AG10803 (cell line): ENCODE results near the gene EPN1.

Source experiments
- DNase-seq: peaks from one replicate; pipeline ENCODE4 v3.0.0; 2010; ENCODE audit warnings: low read depth
- H3K4me3 ChIP-seq: 2 replicates; pipeline ENCODE4 v1.5.1; 2011; ENCODE audit warnings: mild to moderate bottlenecking, low read length, control low read depth
- TF ChIP-seq, protein P1 (sequence below): conservative IDR thresholded peaks from 2 replicates; pipeline ENCODE4 v1.5.1; 2011; ENCODE audit warnings: mild to moderate bottlenecking, low read length, control low read depth, inconsistent platforms

The EPN1 gene

DNA sequence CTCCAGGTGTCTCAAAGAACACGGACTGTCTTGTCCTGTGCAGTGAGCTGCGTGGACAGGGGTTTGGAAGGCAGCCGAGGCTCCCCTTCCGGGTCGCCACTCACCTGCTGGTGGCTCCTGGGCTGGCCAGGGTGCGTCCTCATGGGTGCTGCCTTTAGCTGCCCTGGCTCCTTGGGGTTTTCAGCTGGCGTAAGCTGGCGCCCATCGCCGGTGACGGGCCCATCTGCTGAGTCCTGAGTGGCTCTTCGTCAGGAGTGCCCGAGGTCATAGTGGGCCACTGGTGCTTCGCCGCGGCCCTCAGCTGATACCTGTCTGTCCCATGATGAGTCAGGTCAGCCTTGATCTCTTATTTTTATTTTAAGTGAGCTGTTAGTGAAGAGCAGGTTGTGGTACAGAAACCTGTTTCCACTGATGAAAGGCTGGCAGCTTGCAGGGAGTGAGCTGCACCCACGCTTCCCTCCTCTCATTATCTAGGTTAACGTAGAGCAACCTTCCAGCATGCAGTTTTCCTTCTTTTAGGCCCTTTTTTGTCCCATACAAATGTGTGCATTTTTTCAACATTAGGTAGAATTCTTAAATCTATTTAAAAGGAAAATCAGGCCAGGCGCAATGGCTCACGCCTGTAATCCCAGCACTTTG lies 18.4 kb downstream of the EPN1 start:
- DNase-seq: no peak
- H3K4me3 ChIP-seq: no peak overlapping the region
- TF ChIP-seq, protein P1, sequence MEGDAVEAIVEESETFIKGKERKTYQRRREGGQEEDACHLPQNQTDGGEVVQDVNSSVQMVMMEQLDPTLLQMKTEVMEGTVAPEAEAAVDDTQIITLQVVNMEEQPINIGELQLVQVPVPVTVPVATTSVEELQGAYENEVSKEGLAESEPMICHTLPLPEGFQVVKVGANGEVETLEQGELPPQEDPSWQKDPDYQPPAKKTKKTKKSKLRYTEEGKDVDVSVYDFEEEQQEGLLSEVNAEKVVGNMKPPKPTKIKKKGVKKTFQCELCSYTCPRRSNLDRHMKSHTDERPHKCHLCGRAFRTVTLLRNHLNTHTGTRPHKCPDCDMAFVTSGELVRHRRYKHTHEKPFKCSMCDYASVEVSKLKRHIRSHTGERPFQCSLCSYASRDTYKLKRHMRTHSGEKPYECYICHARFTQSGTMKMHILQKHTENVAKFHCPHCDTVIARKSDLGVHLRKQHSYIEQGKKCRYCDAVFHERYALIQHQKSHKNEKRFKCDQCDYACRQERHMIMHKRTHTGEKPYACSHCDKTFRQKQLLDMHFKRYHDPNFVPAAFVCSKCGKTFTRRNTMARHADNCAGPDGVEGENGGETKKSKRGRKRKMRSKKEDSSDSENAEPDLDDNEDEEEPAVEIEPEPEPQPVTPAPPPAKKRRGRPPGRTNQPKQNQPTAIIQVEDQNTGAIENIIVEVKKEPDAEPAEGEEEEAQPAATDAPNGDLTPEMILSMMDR: no peak

DNA sequence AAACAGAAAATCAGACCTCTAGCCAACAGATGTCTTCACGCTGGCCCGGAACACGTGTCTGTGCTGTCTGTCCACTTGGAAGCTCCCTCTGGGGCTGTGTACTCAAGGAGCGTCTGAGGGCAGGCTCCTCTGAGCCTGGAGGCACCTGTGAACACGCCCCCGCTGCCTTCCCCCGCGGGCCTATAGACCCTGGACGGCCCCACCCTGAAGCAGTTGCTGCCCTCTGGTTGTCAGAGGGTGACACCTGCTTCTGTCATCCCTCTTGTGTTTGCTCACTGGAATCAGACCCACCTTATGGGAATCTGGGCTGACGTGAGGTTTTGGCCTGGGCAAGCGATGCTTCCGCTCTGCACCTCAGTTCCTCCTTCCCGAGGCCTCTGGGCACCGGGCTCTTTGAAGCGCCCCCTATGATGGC lies 19.2 kb downstream of the EPN1 start:
- H3K4me3 ChIP-seq: no peak overlapping the region
- TF ChIP-seq, protein P1: no peak

DNA sequence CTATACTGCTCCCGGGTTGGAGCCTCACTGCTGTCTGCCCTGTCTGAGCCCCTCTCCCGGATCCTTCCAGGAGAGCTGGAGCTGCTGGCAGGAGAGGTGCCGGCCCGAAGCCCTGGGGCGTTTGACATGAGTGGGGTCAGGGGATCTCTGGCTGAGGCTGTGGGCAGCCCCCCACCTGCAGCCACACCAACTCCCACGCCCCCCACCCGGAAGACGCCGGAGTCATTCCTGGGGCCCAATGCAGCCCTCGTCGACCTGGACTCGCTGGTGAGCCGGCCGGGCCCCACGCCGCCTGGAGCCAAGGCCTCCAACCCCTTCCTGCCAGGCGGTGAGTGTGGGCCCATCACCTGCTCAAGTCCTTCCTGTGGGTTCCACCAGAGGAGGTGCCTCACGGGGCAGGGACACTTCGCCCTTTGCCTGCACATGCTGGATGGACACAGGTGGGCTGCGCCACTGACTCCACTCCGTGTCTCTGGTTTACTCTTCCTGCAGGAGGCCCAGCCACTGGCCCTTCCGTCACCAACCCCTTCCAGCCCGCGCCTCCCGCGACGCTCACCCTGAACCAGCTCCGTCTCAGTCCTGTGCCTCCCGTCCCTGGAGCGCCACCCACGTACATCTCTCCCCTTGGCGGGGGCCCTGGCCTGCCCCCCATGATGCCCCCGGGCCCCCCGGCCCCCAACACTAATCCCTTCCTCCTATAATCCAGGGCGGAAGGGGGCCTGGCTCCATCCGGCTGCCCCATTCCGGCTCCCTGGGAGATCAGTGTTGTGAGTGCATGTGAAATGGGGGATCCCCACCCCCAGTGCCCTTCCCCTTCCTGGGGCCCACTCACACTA lies 19.8 kb downstream of the EPN1 start:
- H3K4me3 ChIP-seq: no peak overlapping the region
- TF ChIP-seq, protein P1: no peak
- no peak for DNase-seq

More for the DNA sequence above, 19.2 kb downstream of the EPN1 start:
- no peak for DNase-seq

DNA sequence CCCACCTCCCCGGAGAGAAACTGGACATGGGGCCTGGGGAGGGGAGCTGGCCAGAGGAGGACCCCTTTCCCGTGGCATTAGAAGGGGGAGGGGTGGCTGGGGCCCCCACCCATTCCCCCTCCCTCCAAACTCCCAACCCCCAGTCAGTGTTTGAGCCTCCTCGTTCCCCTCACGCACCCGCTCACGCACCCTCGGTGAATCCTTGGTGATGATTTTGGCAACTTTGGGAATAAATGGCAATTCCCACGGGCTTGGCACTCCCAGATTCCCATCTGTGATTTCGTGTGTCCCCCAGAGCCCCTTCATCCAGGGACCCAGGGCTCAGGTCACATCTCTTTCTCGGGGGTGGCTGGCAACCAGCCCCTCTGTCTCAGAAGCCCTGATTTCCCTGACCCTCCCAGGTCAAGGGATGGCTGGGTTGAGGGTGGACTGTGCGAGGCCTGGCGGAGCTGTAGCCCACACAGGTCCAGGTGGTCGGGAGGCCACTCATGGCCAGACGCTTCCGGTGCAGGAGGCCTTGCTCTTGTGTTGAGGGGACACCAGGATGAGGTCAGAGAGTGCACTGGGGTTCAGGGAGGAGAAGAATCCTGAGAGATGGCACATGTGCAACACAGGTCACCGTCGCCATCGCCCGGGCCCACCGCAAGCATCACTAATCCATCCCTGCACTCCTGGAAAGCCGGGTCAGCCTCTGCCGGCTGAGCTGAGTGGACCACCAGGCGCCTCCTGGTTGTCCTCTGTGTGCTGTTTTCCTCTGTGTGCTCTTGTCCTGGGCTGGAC lies 20.7 kb downstream of the EPN1 start:
- TF ChIP-seq, protein P1: no peak
- no peak overlapping the region for H3K4me3 ChIP-seq
- DNase-seq: no peak

DNA sequence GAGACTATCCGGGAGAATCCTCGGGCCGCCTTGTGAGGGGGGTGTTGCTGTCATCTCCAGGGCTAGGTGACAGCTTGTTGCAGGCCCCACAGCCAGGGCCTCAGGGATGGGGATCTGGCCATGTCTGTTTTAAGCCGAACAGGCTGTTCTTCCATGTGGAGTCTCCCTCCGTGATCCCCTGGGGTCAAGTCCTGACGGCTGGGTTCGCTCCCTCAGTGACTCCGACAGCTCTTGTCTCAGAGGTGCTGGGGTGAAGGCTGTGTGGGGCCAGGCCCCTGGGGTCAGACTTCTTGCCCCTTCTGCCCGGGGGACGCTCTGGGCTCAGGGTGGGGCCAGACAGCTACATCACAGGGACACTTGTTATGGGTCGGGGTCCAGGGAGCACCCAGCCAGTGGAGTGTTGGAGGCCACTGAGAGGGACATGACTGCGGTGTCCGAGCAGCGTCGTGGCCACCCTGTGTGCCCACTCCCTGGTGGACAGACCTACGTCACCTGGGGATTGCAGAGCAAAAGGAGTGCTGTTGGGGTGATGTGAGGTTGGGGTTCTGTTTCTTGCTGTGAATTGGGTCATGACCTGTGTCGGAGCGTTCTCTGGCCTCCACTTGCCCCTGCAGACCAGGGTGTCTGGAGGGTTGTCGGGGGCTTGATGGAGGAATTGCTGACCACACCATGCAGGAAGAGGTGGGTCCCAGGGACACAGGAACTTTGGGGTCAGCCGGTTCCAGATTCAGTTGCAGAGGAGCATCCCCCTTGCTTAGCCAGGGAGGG lies 21.5 kb downstream of the EPN1 start:
- TF ChIP-seq, protein P1: no peak
- no peak overlapping the region for H3K4me3 ChIP-seq
- DNase-seq: no peak

DNA sequence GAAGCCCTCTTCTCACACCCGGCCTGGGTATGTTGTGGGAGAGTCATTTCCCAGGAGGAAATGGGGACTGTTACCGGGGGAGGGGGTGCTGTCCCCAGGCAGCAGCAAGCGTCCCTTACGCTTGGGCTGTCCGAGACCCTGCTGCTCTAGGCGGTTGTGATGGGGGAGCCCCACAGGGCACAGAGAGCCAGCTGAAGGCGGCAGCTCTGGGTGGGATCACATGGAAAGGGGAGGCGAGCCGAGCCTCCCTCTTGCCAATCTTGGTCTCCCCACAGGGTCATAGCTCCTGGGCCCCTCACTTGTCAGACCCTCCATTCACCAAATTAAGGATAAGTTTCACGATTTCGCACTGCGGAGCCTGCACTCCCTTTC lies 22.0 kb downstream of the EPN1 start:
- TF ChIP-seq, protein P1: no peak
- DNase-seq: no peak
- no peak overlapping the region for H3K4me3 ChIP-seq
